DND-41 (cell line): ENCODE data around the gene EVI5L.

Experiments used
- ATAC-seq: fragments of 200-7000 bp; cut with Tn5 transposase; 3 replicates; pipeline ENCODE4 v1.9.1; 2021; ENCODE audit warnings: low read depth; ENCODE audit not compliant: insufficient read depth
- DNase-seq: peaks from one replicate; pipeline ENCODE4 v3.0.0-alpha.2; 2020
- H2AFZ ChIP-seq: 2 replicates; pipeline ENCODE4 v1.6.0; 2012; ENCODE audit warnings: low read depth, low read length
- H3K27ac ChIP-seq: 2 replicates; pipeline ENCODE4 v1.5.1; 2012; ENCODE audit warnings: low read length, inconsistent platforms
- H3K27me3 ChIP-seq: fragments of 200-600 bp; sonication (generic); 2 replicates; pipeline ENCODE4 v1.6.0; 2012; ENCODE audit warnings: low read length, mild to moderate bottlenecking, inconsistent platforms; ENCODE audit not compliant: insufficient read depth, poor library complexity
- H3K36me3 ChIP-seq: 2 replicates; pipeline ENCODE4 v1.5.1; 2012; ENCODE audit warnings: low read length, inconsistent platforms; ENCODE audit not compliant: insufficient read depth
- H3K4me1 ChIP-seq: 2 replicates; pipeline ENCODE4 v1.5.1; 2012; ENCODE audit warnings: mild to moderate bottlenecking, low read length; ENCODE audit not compliant: insufficient read depth
- H3K4me2 ChIP-seq: 2 replicates; pipeline ENCODE4 v1.6.0; 2012; ENCODE audit warnings: mild to moderate bottlenecking, moderate library complexity, low read length, inconsistent platforms; ENCODE audit not compliant: insufficient read depth
- H3K4me3 ChIP-seq, 2 experiments: fragments of 200-600 bp in 1 of 2; shearing (Covaris generic) in 1 of 2; 2 replicates each; pipeline ENCODE4 v1.5.1; 2012 to 2016; ENCODE audit warnings: inconsistent platforms in 2 of 2, low read length in 2 of 2, mild to moderate bottlenecking in 2 of 2, low read depth in 1 of 2, moderate library complexity in 1 of 2
- H3K79me2 ChIP-seq: 2 replicates; pipeline ENCODE4 v1.6.0; 2012; ENCODE audit warnings: low read length, inconsistent platforms; ENCODE audit not compliant: insufficient read depth
- H3K9ac ChIP-seq: 2 replicates; pipeline ENCODE4 v1.6.0; 2012; ENCODE audit warnings: low read depth, mild to moderate bottlenecking, inconsistent platforms, low read length, moderate library complexity
- H3K9me3 ChIP-seq: 2 replicates; pipeline ENCODE4 v1.5.1; 2012; ENCODE audit warnings: low read length, moderate library complexity, mild to moderate bottlenecking, inconsistent platforms; ENCODE audit not compliant: insufficient read depth, severe bottlenecking
- H4K20me1 ChIP-seq: 2 replicates; pipeline ENCODE4 v1.6.0; 2012; ENCODE audit warnings: low read length; ENCODE audit not compliant: insufficient read depth
- CTCF ChIP-seq: IDR thresholded peaks from 2 replicates; pipeline ENCODE4 v1.5.1; 2012; ENCODE audit warnings: borderline replicate concordance, low read length, moderate library complexity, mild to moderate bottlenecking; ENCODE audit not compliant: poor library complexity, severe bottlenecking; ENCODE audit errors: extremely low read depth
- EZH2 ChIP-seq: IDR thresholded peaks from 3 replicates; pipeline ENCODE4 v1.6.1; 2012; ENCODE audit warnings: borderline replicate concordance, low read depth, mild to moderate bottlenecking, moderate library complexity, low read length, inconsistent platforms; ENCODE audit not compliant: severe bottlenecking

Gene EVI5L

GRCh38 chr19:7829561-7830271 lies at the start of gene EVI5L:
Gene EVI5L (plus strand): TSS chr19:7830218. CDS start chr19:7846543, 16,325 bp downstream.
- Histone ChIP-seq H3K4me3 (peak within 1 kb of the TSS; percentile 58 to 68; a peak in 3 of 4 replicates), H3K9me3 (no peaks in the 10 kb centered on the region), H2AFZ (peak within 1 kb of the TSS; percentile 75), H3K36me3 (no peaks in the 10 kb centered on the region), H3K4me2 (peak within 1 kb of the TSS; percentile 75), H3K27ac (peak within 1 kb of the TSS; percentile 58), H3K27me3 (no peaks in the 10 kb centered on the region), H3K79me2 (peaks cover 25% of the 10 kb centered on the region), H4K20me1 (peaks cover 12% of the 10 kb centered on the region; the same call in 1 of the 2 replicates), H3K4me1 (peaks cover 30% of the 10 kb centered on the region), H3K9ac (peak within 1 kb of the TSS; percentile 66)
- TF ChIP-seq EZH2: no peak
- peak; percentile 10 for TF ChIP-seq CTCF
- DNase-seq: peak; percentile 99
- peak; percentile 92 for ATAC-seq

- TF ChIP-seq EZH2 (no peak), CTCF (no peak)
- no peak for ATAC-seq
- no peak overlapping the region for H3K4me2 ChIP-seq
- H4K20me1 ChIP-seq: no peaks in the 10 kb centered on the region
- H3K9me3 ChIP-seq: peaks cover 5% of the 10 kb centered on the region
- H3K9ac ChIP-seq: no peak overlapping the region
- H3K27ac ChIP-seq: no peak overlapping the region
- peaks cover 5% of the 10 kb centered on the region for H3K27me3 ChIP-seq
- H3K36me3 ChIP-seq: no peaks in the 10 kb centered on the region
- H3K4me3 ChIP-seq: no peak overlapping the region
- no peak for DNase-seq
- H2AFZ ChIP-seq: no peak overlapping the region
- H3K4me1 ChIP-seq: no peaks in the 10 kb centered on the region
- H3K79me2 ChIP-seq: no peaks in the 10 kb centered on the region
Measured at GRCh38 chr19:7781157-7781556, 48.9 kb upstream of the EVI5L start.

GRCh38 chr19:7783991-7784423 lies 46.0 kb upstream of the EVI5L start:
- Histone ChIP-seq H3K79me2 (no peaks in the 10 kb centered on the region), H2AFZ (no peak overlapping the region), H3K9me3 (peaks cover 5% of the 10 kb centered on the region), H3K27ac (no peak overlapping the region), H3K9ac (no peak overlapping the region), H3K27me3 (no peaks in the 10 kb centered on the region), H3K4me3 (no peak overlapping the region), H3K4me1 (no peaks in the 10 kb centered on the region), H3K36me3 (no peaks in the 10 kb centered on the region), H3K4me2 (no peak overlapping the region), H4K20me1 (no peaks in the 10 kb centered on the region)
- DNase-seq (no peak), ATAC-seq (no peak)
- TF ChIP-seq EZH2 (no peak), CTCF (no peak)
